Natural killer cell (primary cell): ENCODE data around the gene CAST. TPM values are rescaled to one million over a fixed set of nuclear protein-coding genes. Genes with fewer than 3 reads are reported as not detected.

Experiments used
- ATAC-seq, 3 donors: fragments of 150-1000 bp in 2 of 3; fragments of 200-7000 bp in 1 of 3; cut with Tn5 transposase; 1 replicate in 1 of 3; 2 replicates in 2 of 3; pipeline ENCODE4 v1.10.0; 2021; ENCODE audit warnings: mild to moderate bottlenecking in 2 of 3, moderate library complexity in 2 of 3
- DNase-seq, 2 donors: peaks; one replicate each; pipeline versions ENCODE4 v3.0.0 to v3.0.0-alpha.2; 2013 to 2021; ENCODE audit warnings: mixed read lengths in 1 of 2
- H3K27ac ChIP-seq: one replicate; pipeline ENCODE4 v1.5.1; 2013; ENCODE audit warnings: mild to moderate bottlenecking, low read length
- H3K27me3 ChIP-seq: one replicate; pipeline ENCODE4 v1.6.1; 2013; ENCODE audit warnings: low read length; ENCODE audit not compliant: control insufficient read depth, insufficient read depth
- H3K36me3 ChIP-seq: one replicate; pipeline ENCODE4 v1.6.1; 2013; ENCODE audit warnings: low read length; ENCODE audit not compliant: control insufficient read depth, insufficient read depth
- H3K4me1 ChIP-seq: one replicate; pipeline ENCODE4 v1.6.1; 2013; ENCODE audit warnings: low read length; ENCODE audit not compliant: control insufficient read depth, insufficient read depth
- H3K4me3 ChIP-seq: one replicate; pipeline ENCODE4 v1.5.1; 2013; ENCODE audit warnings: low read length
- H3K9me3 ChIP-seq: one replicate; pipeline ENCODE4 v1.6.1; 2013; ENCODE audit warnings: low read length; ENCODE audit not compliant: control insufficient read depth, insufficient read depth
- H3K27ac Mint-ChIP-seq, 2 donors: one replicate each; pipeline ENCODE4 v1.8.0; 2022; ENCODE audit warnings: mild to moderate bottlenecking in 2 of 2, mixed read lengths in 2 of 2, moderate library complexity in 1 of 2
- H3K27me3 Mint-ChIP-seq, 2 donors: one replicate each; pipeline ENCODE4 v1.8.0; 2022; ENCODE audit warnings: low read depth in 2 of 2, mixed read lengths in 2 of 2
- H3K36me3 Mint-ChIP-seq: one replicate; pipeline ENCODE4 v1.8.0; 2022; ENCODE audit warnings: mixed read lengths
- H3K4me1 Mint-ChIP-seq, 2 donors: one replicate each; pipeline ENCODE4 v1.8.0; 2022; ENCODE audit warnings: mixed read lengths in 2 of 2
- H3K4me3 Mint-ChIP-seq: one replicate; pipeline ENCODE4 v1.8.0; 2022; ENCODE audit warnings: mild to moderate bottlenecking, moderate library complexity, mixed read lengths
- H3K9me3 Mint-ChIP-seq, 2 donors: one replicate each; pipeline ENCODE4 v1.8.0; 2022; ENCODE audit warnings: mixed read lengths in 2 of 2
- WGBS: methylation state at CpG from one replicate; pipeline ENCODE4 v1.1.7; 2013; ENCODE audit warnings: missing lambda C conversion rate; ENCODE audit not compliant: insufficient coverage; 5-methylcytosine and 5-hydroxymethylcytosine counted together
- intact Hi-C: fragments of 100-400 bp; cut with micrococcal nuclease; formaldehyde crosslinking; loops from one replicate; pipeline ENCODE4 v1.14.2; 2022
- total RNA-seq, 4 donors: library from RNA; stranded (reverse); fragments of 120-200 nt in 1 of 4; gene quantifications; one replicate each; pipeline versions ENCODE4 v1.2.3 to v1.2.4, GENCODE V29; 2013 to 2022
- TF ChIP-seq, protein P1 (sequence below): fragments of 200-600 bp; IDR thresholded peaks from one replicate; pipeline ENCODE4 v1.8.0; 2022; ENCODE audit warnings: antibody characterized with exemption

Gene CAST
- total RNA-seq, 3 donors from 2014 or later (not counting 1 experiment from before 2014, with no cell fraction given) = 364 to 414 (median 376) TPM

DNA sequence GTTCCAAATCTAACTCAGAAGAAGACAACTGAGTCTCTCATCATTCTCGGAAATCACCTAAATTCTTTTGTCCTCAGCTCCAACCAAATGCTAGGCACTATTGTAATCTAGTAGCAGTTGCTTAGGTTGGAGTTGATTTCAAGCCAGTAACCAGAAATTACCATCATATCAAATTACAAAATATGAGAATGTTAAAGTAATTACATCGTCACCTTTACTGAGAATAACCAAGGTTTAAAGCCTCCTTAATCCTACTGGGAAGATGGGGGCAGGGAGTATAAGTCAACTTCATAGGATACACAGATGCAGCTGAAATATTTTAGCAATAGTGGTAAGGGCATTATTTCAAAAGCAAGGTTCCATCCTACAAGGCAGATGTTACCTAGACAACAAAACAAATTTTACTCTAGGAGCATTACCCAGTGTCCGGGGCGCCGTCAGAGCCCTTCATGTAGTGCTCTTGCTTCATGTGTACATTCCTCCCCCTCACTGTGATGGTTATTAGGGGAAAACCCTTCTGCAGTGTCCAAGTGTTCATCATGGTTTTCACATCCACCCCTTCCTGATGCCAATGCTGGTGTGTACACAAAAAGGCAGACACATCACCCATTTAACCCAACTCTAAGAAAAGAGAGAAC, 126.1 kb downstream of the CAST start:
- H3K4me3 Mint-ChIP-seq = no peak overlapping the region
- H3K9me3 ChIP-seq = no peaks in the 10 kb centered on the region
- peaks cover 32% of the 10 kb centered on the region for H3K36me3 Mint-ChIP-seq
- H3K4me1 Mint-ChIP-seq = peaks cover 0 to 17% of the 10 kb centered on the region in 2 donors
- no peak overlapping the region for H3K27ac ChIP-seq
- TF ChIP-seq, protein P1, sequence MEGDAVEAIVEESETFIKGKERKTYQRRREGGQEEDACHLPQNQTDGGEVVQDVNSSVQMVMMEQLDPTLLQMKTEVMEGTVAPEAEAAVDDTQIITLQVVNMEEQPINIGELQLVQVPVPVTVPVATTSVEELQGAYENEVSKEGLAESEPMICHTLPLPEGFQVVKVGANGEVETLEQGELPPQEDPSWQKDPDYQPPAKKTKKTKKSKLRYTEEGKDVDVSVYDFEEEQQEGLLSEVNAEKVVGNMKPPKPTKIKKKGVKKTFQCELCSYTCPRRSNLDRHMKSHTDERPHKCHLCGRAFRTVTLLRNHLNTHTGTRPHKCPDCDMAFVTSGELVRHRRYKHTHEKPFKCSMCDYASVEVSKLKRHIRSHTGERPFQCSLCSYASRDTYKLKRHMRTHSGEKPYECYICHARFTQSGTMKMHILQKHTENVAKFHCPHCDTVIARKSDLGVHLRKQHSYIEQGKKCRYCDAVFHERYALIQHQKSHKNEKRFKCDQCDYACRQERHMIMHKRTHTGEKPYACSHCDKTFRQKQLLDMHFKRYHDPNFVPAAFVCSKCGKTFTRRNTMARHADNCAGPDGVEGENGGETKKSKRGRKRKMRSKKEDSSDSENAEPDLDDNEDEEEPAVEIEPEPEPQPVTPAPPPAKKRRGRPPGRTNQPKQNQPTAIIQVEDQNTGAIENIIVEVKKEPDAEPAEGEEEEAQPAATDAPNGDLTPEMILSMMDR = no peak
- no peak for DNase-seq
- 91% methylated on average over 3 of the region's 5 CpGs for WGBS
- no peaks in the 10 kb centered on the region for H3K4me1 ChIP-seq
- H3K4me3 ChIP-seq = no peak overlapping the region
- no peaks in the 10 kb centered on the region for H3K9me3 Mint-ChIP-seq
- intact Hi-C loops = no loop called here
- H3K27me3 Mint-ChIP-seq = no peaks in the 10 kb centered on the region
- ATAC-seq = peak in 2 of 3 donors; percentile 49 to 52
- H3K27me3 ChIP-seq = no peaks in the 10 kb centered on the region
- H3K27ac Mint-ChIP-seq = peak overlapping the region; percentile 61 to 76
- peaks cover 93% of the 10 kb centered on the region for H3K36me3 ChIP-seq

DNA sequence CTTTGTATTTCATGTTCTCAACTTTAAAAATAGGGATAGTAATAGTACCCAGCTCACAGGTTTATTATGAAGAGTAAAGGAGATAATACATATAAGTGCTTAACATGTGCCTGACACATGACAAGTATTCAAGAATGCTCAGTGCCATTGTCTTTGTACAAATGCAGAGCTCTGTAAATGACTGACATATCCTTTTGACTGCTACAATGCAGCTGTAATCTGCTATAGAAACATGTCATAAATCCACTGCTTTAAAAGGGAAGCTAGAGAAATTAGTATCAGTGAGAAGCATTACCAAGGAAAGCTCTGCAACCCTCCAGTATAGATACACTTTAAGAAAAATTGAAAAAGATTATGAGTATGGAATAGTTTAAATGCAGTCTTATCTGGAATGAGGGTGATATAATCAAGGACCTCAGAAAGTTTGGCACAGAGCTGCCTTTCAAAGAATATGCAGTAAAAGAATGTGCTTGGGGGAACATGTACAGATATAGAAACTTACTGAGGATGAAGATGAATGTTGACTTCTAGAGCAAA, 127.7 kb downstream of the CAST start:
- Mint-ChIP-seq H3K9me3 (no peaks in the 10 kb centered on the region), H3K27me3 (no peaks in the 10 kb centered on the region), H3K4me1 (peaks cover 6 to 23% of the 10 kb centered on the region in 2 donors), H3K27ac (peak overlapping the region; percentile 61 to 76), H3K4me3 (no peak overlapping the region), H3K36me3 (peaks cover 38% of the 10 kb centered on the region)
- TF ChIP-seq, protein P1 = no peak
- intact Hi-C loops = no loop called here
- Histone ChIP-seq H3K9me3 (no peaks in the 10 kb centered on the region), H3K27ac (no peak overlapping the region), H3K36me3 (peaks cover 95% of the 10 kb centered on the region), H3K4me1 (peaks cover 8% of the 10 kb centered on the region), H3K27me3 (no peaks in the 10 kb centered on the region), H3K4me3 (no peak overlapping the region)
- no peak for DNase-seq
- no peak for ATAC-seq

DNA sequence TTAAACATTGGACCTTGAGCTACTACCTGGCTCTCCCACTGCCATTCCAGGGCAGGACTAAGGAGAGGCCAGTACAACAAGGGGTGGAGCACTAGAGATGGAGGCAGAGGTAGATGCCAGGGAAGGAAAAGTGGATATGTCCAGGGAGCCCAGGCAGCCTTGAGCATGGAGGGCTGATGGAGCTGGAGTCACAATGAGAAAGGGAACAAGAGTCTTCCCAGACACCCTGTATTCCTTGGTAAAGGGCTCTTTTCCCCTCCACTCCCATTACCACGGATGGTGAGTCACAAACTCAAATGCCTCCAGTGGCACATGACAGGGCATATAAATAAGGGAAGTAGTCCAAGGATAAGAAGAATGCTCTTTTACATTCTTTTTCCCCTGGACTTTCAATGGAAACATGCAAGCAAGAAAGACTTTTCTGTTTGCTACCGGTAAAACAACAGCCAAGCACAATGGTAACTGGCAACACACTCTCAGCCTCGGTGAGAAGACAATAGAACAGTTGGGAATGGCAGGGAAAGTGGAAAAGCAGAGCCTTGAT, 128.9 kb downstream of the CAST start:
- H3K4me3 Mint-ChIP-seq = no peak overlapping the region
- Histone ChIP-seq H3K4me1 (peaks cover 11% of the 10 kb centered on the region), H3K9me3 (no peaks in the 10 kb centered on the region), H3K4me3 (no peak overlapping the region), H3K27me3 (no peaks in the 10 kb centered on the region), H3K36me3 (peaks cover 94% of the 10 kb centered on the region), H3K27ac (no peak overlapping the region)
- intact Hi-C loops = no loop called here
- H3K27me3 Mint-ChIP-seq = no peaks in the 10 kb centered on the region
- TF ChIP-seq, protein P1 = no peak
- H3K36me3 Mint-ChIP-seq = peaks cover 41% of the 10 kb centered on the region
- DNase-seq (no peak), ATAC-seq (no peak)
- peak overlapping the region; percentile 75 to 76 for H3K27ac Mint-ChIP-seq
- H3K9me3 Mint-ChIP-seq = no peaks in the 10 kb centered on the region
- 90% methylated on average over 3 of the region's 3 CpGs for WGBS
- H3K4me1 Mint-ChIP-seq = peaks cover 18 to 30% of the 10 kb centered on the region in 2 donors
